ENCODE results near the gene SMDT1. TPM values are rescaled to one million over a fixed set of nuclear protein-coding genes. Genes with fewer than 3 reads are reported as not detected.
"Not testable (repeated sequence)": the region's sequence is repeated elsewhere in the genome, so short reads cannot be mapped to it uniquely, and the experiment has no call there.

SMDT1 gene
- total and polyA plus RNA-seq, 2 of the 4 experiments (the other 2 are of a cell fraction): 2.3 to 15.7 TPM

DNA sequence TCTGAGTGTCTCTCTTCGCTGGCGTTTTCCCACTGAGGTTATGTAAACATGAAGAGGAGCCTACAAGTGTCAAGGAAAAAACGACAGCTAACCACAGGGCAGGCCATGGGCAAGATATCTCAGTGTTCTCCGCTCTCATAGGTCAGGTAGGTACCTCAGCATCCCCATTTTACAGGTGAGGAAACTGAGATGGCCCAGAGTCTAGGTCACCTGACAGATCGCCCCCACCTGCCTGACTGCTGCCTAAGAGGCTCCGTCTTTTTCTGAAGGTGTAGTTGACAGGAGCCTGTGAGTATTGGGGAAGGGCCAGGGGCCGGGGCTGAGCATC is 11.9 kb downstream of the SMDT1 start (continued):
- no peak for TF ChIP-seq SMC3 (IDR thresholded peaks at IDR 0.05; ENCODE audit: low read depth, low read length)

- POLR2A ChIA-PET (ENCODE audit: unreplicated experiment): no interaction called here
- no peak overlapping the region for H4K8ac ChIP-seq (ENCODE audit: low read depth in 2 of 2, low read length in 2 of 2)
- H3K14ac ChIP-seq (replicated peaks; ENCODE audit: low read depth, low read length): no peak overlapping the region
- H3K9me3 ChIP-seq (ENCODE audit: control insufficient read depth, insufficient read depth, low read length): peaks cover 20% of the 10 kb centered on the region
- H3K27me3 ChIP-seq (ENCODE audit: control insufficient read depth, insufficient read depth, low read length): no peaks in the 10 kb centered on the region
- DNase-seq (no peak), ATAC-seq (ENCODE audit: low read depth) (no peak)
- no peak overlapping the region for H3K9ac ChIP-seq (ENCODE audit: low read depth, low read length)
- no CpG with 5 or more reads among the region's 3 CpGs for WGBS, 2 experiments (ENCODE audit: extremely low coverage in 2 of 2, insufficient read length in 1 of 2)
- no peak overlapping the region for H3K4me3 ChIP-seq (ENCODE audit: insufficient read depth, low read depth, low read length)
- H3K27ac ChIP-seq (ENCODE audit: insufficient read depth, low read length): no peak overlapping the region
- no peaks in the 10 kb centered on the region for H3K9me1 ChIP-seq (ENCODE audit: insufficient read depth, low read length)
- in situ Hi-C loops (cut with MboI; ENCODE audit: low sequenced_read_pairs): no loop called here
- TF ChIP-seq MXI1 (IDR thresholded peaks at IDR 0.05; ENCODE audit: borderline replicate concordance, low read depth, low read length) (no peak), POLR2A (IDR thresholded peaks at IDR 0.05; ENCODE audit: low read depth, low read length) (no peak), SMC3 (IDR thresholded peaks at IDR 0.05; ENCODE audit: low read depth, low read length) (no peak), CHD1 (IDR thresholded peaks at IDR 0.05; ENCODE audit: low read depth, low read length) (no peak), MAFK (IDR thresholded peaks at IDR 0.05; ENCODE audit: low read depth, low read length) (no peak), BHLHE40 (IDR thresholded peaks at IDR 0.05; ENCODE audit: low read depth, low read length) (no peak), RCOR1 (IDR thresholded peaks at IDR 0.05; ENCODE audit: insufficient replicate concordance, low read length) (no peak), FOS (IDR thresholded peaks at IDR 0.05; ENCODE audit: low read depth, low read length) (no peak)
- no peak overlapping the region for H2BK5ac ChIP-seq (ENCODE audit: low read depth, low read length, poor library complexity, severe bottlenecking)
- H4K5ac ChIP-seq (ENCODE audit: low read depth, low read length): no peak overlapping the region
- no peak overlapping the region for H3K56ac ChIP-seq (ENCODE audit: extremely low read depth, insufficient read depth, low read length)
- no peak overlapping the region for H2AFZ ChIP-seq (replicated peaks; ENCODE audit: low read length, poor library complexity)
- no peak overlapping the region for H2AK9ac ChIP-seq (replicated peaks; ENCODE audit: low read depth, low read length, poor library complexity)
- CTCF ChIA-PET: no interaction called here
- dilution Hi-C loops (cut with HindIII; ENCODE audit: low sequenced_read_pairs, unreplicated experiment): no loop called here
- H3K23ac ChIP-seq (ENCODE audit: low read depth, low read length): no peak overlapping the region
- H3K4me2 ChIP-seq (ENCODE audit: low read depth, low read length): no peak overlapping the region
- H4K20me1 ChIP-seq (ENCODE audit: insufficient read depth, low read length): no peaks in the 10 kb centered on the region
- BruUV-seq (replicated peaks): no TSS peak
- no peak overlapping the region for H4K91ac ChIP-seq (ENCODE audit: insufficient read depth, low read depth, low read length)
- H3K4ac ChIP-seq (ENCODE audit: low read depth, low read length): no peak overlapping the region
- H3K18ac ChIP-seq (ENCODE audit: low read depth, low read length): no peak overlapping the region
- no peaks in the 10 kb centered on the region for H3K36me3 ChIP-seq (ENCODE audit: control insufficient read depth, insufficient read depth, low read length)
- no peak overlapping the region for H2BK120ac ChIP-seq (ENCODE audit: low read depth, low read length)
- H2AK5ac ChIP-seq (ENCODE audit: low read depth, low read length): no peak overlapping the region
- H3K79me1 ChIP-seq (ENCODE audit: low read depth in 1 of 2, low read length in 2 of 2): no peaks in the 10 kb centered on the region
- intact Hi-C loops (cut with micrococcal nuclease): no loop called here
- no peak overlapping the region for H2BK20ac ChIP-seq (ENCODE audit: low read depth, low read length)
- H2BK15ac ChIP-seq (ENCODE audit: low read depth, low read length): no peak overlapping the region
- H3K4me1 ChIP-seq (ENCODE audit: control insufficient read depth, insufficient read depth, low read length): no peaks in the 10 kb centered on the region
These were observed 21.7 kb downstream of the SMDT1 start for GRCh38 chr22:42101199-42101598.

DNA sequence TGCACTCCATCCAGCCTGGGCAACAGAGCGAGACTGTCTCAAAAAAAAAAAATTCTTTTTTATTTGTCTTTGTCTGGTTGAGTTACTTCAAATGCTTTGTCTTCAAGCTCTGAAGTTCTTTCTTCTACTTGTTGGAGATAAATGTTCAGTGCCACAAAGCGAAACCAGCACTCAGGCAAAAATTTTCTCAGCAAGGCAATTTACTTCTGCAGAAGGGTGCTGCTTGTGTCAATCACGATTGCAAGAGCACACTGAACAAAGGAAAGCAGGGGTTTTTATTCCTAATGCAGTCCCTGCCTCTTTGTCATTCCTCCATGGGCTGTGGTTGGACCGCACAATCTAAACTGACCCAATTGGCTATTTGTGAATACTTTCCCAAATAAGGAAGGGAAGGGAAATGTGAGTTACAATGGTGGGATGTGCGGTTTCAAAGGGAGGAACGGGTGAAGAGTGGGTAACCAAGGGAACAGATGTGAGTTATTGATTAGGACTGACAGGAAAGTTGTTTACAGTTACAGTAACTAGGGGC is 24.9 kb downstream of the SMDT1 start:
- DNase-seq; H2BK15ac ChIP-seq (ENCODE audit: low read depth, low read length); H4K20me1 ChIP-seq (ENCODE audit: insufficient read depth, low read length); H3K18ac ChIP-seq (ENCODE audit: low read depth, low read length); H3K56ac ChIP-seq (ENCODE audit: extremely low read depth, insufficient read depth, low read length); H3K9ac ChIP-seq (ENCODE audit: low read depth, low read length); H2BK20ac ChIP-seq (ENCODE audit: low read depth, low read length); H3K9me1 ChIP-seq (ENCODE audit: insufficient read depth, low read length); H3K4me1 ChIP-seq (ENCODE audit: control insufficient read depth, insufficient read depth, low read length); H3K14ac ChIP-seq (replicated peaks; ENCODE audit: low read depth, low read length); H2BK120ac ChIP-seq (ENCODE audit: low read depth, low read length); H3K36me3 ChIP-seq (ENCODE audit: control insufficient read depth, insufficient read depth, low read length); H4K91ac ChIP-seq (ENCODE audit: insufficient read depth, low read depth, low read length); H3K27me3 ChIP-seq (ENCODE audit: control insufficient read depth, insufficient read depth, low read length); in situ Hi-C loops (cut with MboI; ENCODE audit: low sequenced_read_pairs); H2AK9ac ChIP-seq (replicated peaks; ENCODE audit: low read depth, low read length, poor library complexity); H4K5ac ChIP-seq (ENCODE audit: low read depth, low read length); H4K8ac ChIP-seq (ENCODE audit: low read depth in 2 of 2, low read length in 2 of 2); H2AFZ ChIP-seq (replicated peaks; ENCODE audit: low read length, poor library complexity); intact Hi-C loops (cut with micrococcal nuclease); H3K23ac ChIP-seq (ENCODE audit: low read depth, low read length); BruUV-seq (replicated peaks); H2AK5ac ChIP-seq (ENCODE audit: low read depth, low read length); POLR2A ChIA-PET (ENCODE audit: unreplicated experiment); H3K4ac ChIP-seq (ENCODE audit: low read depth, low read length); ATAC-seq (ENCODE audit: low read depth); H3K4me3 ChIP-seq (ENCODE audit: insufficient read depth, low read depth, low read length); H2BK5ac ChIP-seq (ENCODE audit: low read depth, low read length, poor library complexity, severe bottlenecking); H3K27ac ChIP-seq (ENCODE audit: insufficient read depth, low read length); dilution Hi-C loops (cut with HindIII; ENCODE audit: low sequenced_read_pairs, unreplicated experiment); H3K4me2 ChIP-seq (ENCODE audit: low read depth, low read length); H3K79me1 ChIP-seq (ENCODE audit: low read depth in 1 of 2, low read length in 2 of 2): not testable (repeated sequence)
- H3K9me3 ChIP-seq (ENCODE audit: control insufficient read depth, insufficient read depth, low read length): peaks cover 20% of the 10 kb centered on the region
- CTCF ChIA-PET: interaction anchor here (1.2 kb wide), 1 partner anchor 13 kb away, joined by 4 read pairs; no protein-coding TSS in a partner anchor
- WGBS, 2 experiments (ENCODE audit: extremely low coverage in 2 of 2, insufficient read length in 1 of 2): 83% methylated on average over 3 of the region's 6 CpGs; no CpG with 5 or more reads in 1 of the 2 experiments
